SW480 (cell line): Measurements from ENCODE around the gene TAF11L4.
"Not testable (repeated sequence)": the region's sequence is repeated elsewhere in the genome, so short reads cannot be mapped to it uniquely, and the experiment has no call there.

ENCODE experiments used
- DNase-seq: peaks from one replicate; pipeline ENCODE4 v3.0.0-alpha.2; 2016; ENCODE audit warnings: low spot score

Gene TAF11L4

GRCh38 chr5:17521501-17521900 is at the start of gene TAF11L4:
Gene TAF11L4 (plus strand): TSS chr5:17521801.
- DNase-seq = not testable (repeated sequence)

GRCh38 chr5:17475064-17475463 is 46.5 kb upstream of the TAF11L4 start:
- DNase-seq = not testable (repeated sequence)

DNA sequence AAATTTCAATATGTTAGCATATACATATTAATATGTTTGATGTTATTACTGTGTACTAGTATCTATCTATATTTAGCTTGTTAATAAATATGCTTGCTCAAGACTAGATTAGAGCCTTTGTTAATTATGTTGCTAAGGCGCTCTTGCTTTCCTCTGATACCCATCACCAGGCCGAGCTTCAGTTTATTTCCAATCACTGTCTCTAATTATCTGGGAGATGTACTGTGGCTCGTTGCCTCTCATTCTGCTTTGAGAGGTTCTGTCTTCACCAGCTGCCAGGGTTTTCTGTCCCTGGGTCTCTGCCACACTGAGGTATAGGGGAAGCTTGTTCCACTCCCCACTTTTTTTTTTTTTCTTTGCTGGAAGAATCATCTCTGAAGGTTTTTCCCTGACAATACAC is 44.6 kb upstream of the TAF11L4 start:
- DNase-seq = no peak

- DNase-seq = no peak
Observed at GRCh38 chr5:17477573-17478265, 43.9 kb upstream of the TAF11L4 start.

- DNase-seq = no peak
Observed at GRCh38 chr5:17481378-17481777, 40.2 kb upstream of the TAF11L4 start.

DNA sequence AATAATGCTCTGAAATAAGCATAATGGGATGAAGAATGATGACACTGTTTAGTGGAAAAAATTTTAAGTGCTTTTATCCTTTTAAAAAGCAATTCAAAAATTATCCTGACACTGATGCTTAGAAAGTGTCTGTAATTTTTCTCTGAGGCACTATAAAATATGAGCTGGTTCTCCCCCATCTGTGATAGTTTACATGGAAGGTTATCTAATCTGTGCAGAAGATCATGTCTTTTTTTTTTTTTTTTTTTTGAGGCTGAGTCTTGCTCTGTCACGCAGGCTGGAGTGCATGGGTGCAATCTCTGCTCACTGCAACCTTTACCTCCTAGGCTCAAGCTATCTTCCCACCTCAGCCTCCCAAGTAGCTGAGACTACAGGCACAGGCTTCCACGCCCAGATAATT is 38.8 kb upstream of the TAF11L4 start:
- DNase-seq = no peak

DNA sequence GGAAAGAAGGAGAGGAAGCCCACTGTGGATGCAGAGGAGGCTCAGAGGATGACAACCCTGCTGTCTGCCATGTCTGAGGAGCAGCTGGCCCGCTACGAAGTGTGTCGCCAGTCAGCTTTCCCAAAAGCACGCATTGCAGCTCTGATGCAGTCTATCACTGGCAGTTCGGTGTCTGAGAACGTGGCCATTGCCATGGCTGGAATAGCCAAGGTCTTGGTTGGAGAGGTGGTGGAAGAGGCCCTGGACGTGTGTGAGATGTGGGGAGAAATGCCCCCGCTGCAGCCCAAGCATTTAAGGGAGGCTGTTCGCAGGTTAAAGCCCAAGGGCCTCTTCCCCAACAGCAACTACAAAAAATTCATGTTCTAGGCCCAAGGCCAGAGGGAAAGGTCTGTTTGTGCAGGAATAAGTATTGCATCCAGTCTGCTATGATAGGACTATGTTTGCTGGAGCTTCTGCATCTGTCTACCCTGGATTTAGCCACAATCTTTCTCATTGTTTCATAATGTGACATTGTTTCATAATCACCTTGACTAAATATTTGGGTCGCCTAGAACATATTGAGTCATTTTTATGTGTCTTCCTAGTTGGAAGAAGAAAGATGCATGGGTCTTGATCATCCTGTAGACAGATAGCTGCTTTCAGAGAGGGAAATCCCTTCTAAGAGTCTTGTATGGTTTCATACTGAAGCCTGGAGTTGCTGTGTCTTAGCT is 35.0 kb upstream of the TAF11L4 start:
- DNase-seq = not testable (repeated sequence)

DNA sequence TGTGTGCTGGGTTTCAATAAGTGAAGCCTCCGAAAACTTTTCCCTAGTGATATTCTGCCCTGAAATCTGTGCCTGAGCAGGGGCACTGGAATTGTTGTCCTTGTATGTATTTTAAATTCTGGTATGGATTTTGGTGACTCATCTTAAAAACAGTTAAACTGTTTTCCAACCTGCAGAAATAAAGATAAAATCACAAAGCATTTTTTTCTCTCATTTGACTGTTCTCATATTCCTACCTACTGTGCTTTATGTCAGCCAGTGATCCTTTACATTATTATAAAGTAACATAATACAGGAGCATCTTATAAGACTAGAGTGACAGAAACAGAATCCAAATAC is 34.5 kb upstream of the TAF11L4 start:
- DNase-seq = no peak

DNA sequence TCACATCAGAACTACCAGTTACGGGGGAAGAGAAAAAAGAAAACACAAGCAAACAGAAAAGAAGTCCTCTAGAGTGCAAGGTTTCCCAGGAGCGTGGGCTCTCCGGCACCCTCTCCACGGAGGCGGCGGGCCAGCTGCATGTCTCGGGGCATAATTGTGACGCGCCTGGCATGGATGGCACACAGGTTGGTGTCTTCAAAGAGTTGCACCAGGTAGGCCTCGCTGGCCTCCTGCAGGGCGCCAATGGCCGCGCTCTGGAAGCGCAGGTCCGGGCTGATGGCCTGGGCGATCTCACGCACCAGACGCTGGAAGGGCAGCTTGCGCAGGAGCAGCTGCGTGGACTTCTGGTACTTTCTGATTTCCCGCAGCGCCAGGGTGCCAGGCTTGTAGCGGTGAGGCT is 30.3 kb upstream of the TAF11L4 start:
- not testable (repeated sequence) for DNase-seq

GRCh38 chr5:17492770-17493169 is 28.8 kb upstream of the TAF11L4 start:
- no peak for DNase-seq

DNA sequence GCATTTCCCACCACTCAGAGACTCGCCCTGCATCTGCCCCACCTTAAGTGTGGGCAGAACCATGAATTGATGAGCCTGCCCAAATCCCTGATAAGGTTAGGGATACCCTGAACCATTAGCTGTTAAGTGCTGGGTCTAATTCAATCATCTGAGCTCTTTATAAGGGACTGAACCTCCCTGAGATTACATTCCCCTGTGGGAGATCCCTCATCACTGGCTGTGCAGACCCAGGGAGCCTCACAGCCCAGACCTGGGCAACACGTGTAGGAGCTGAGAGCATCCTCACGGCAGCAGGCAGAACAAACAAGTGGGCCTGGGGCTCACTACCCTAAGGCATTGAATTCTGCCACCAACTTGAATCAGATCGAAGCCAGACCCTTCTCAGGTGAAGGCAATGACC is 24.2 kb upstream of the TAF11L4 start:
- no peak for DNase-seq

DNA sequence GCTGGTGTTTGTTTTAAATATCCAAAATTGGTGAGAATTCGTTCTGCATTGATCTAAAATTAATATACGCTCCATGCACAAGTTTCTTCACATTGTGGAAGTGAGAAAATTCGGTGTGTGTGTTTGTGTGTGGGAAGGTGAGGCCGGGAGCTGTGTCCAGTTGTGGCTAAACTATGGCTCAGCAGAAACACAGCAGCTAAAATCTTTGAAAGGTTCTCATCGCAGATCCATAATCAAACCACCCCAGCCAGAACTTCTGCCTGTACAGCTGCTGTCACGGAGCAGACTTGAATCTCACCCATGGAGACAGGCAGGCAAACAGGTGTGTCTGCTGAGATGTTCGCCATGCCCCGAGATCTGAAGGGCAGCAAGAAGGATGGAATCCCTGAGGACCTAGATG is 23.7 kb upstream of the TAF11L4 start, which contains the start of gene TAF11L2:
Gene TAF11L2 (plus strand): TSS at position 301 of the 400 bp plus-strand sequence.
- not testable (repeated sequence) for DNase-seq

DNA sequence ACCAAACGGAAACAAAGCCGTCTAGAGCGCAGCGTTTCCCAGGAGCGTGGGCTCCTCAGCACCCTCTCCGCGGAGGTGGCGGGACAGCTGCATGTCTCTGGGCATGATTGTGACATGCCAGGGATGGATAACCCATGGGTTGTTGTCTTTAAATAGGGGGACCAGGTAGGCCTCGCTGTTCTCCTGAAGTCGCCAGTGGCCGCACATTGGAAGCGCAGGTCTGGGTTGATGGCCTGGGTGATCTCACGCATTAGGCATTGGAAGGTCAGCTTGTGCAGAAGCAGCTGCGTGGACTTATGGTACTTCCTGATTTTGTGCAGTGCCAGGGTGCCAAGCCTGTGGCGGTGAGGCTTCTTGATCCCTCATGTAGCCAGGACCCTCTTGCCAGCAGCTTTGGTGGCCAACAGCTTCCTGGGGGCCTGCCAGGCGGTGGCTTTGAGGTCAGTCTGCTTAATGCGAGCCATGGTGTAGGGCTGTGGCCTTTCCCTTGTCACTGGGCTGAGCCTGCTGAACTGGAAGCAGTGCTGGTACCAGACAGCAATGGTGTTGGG is 9.8 kb upstream of the TAF11L4 start:
- DNase-seq = no peak

DNA sequence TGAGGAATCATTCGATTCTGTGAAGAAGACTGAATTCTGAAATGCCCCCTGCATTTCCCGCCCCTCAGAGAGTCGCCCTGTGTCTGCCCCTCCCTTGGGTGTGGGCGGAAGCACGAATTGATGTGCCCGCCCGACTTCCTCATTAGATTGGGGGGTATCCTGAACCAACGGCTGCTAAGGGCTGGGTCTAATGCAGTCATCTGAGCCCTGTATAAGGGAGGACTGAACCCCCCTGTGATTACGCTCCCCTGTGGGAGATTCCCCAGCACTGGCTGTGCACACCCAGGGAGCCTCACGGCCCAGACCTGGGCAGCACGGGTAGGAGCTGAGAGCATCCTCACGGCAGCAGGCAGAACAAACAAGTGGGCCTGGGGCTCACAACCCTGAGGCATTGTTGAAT is 4.1 kb upstream of the TAF11L4 start:
- DNase-seq = not testable (repeated sequence)

DNA sequence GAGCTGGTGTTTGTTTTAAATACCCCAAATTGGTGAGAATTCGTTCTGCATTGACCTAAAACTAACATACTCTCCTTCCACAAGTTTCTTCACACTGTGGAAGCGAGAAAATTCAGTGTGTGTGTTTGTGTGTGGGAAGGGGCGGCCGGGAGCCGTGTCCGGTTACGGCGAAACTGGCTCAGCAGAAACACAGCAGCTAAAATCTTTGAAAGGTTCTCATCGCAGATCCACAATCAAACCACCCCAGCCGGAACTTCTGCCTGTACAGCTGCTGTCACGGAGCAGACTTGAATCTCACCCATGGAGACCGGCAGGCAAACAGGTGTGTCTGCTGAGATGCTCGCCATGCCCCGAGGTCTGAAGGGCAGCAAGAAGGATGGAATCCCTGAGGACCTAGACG is 3.5 kb upstream of the TAF11L4 start, which contains the start of gene TAF11L3:
Gene TAF11L3 (plus strand): TSS at position 301 of the 400 bp plus-strand sequence.
- not testable (repeated sequence) for DNase-seq

- DNase-seq = not testable (repeated sequence)
Observed at GRCh38 chr5:17519508-17519907, 2.1 kb upstream of the TAF11L4 start.

DNA sequence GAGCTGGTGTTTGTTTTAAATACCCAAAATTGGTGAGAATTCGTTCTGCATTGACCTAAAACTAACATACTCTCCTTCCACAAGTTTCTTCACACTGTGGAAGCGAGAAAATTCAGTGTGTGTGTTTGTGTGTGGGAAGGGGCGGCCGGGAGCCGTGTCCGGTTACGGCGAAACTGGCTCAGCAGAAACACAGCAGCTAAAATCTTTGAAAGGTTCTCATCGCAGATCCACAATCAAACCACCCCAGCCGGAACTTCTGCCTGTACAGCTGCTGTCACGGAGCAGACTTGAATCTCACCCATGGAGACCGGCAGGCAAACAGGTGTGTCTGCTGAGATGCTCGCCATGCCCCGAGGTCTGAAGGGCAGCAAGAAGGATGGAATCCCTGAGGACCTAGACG is 3.3 kb downstream of the TAF11L4 start, which contains the start of gene TAF11L5:
Gene TAF11L5 (plus strand): TSS at position 301 of the 400 bp plus-strand sequence.
- DNase-seq = not testable (repeated sequence)

DNA sequence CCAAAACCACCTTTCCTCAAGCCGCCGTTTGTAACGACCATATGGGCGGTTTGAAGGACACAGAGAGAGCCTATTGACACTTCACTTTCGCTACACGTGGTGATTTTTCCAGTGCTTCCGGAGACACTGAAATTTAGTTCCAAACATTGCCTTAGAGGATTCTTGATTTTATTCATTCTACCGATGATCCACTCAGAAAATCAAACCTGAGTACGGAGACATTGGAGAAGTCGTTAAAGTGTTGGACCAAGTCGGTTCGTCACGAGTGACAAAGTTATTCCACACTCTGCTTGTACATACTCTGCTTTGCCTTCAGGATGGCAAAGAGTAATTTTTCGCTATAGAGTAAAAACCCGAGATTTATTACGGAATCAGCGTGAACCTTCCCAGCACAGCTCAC is 4.9 kb downstream of the TAF11L4 start:
- DNase-seq = not testable (repeated sequence)

DNA sequence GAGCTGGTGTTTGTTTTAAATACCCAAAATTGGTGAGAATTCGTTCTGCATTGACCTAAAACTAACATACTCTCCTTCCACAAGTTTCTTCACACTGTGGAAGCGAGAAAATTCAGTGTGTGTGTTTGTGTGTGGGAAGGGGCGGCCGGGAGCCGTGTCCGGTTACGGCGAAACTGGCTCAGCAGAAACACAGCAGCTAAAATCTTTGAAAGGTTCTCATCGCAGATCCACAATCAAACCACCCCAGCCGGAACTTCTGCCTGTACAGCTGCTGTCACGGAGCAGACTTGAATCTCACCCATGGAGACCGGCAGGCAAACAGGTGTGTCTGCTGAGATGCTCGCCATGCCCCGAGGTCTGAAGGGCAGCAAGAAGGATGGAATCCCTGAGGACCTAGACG is 6.8 kb downstream of the TAF11L4 start, which contains the start of gene TAF11L6:
Gene TAF11L6 (plus strand): TSS at position 301 of the 400 bp plus-strand sequence.
- not testable (repeated sequence) for DNase-seq
